Stomach (tissue), 9 donors: ENCODE measurements around the gene GRB10. TPM values are rescaled to one million over a fixed set of nuclear protein-coding genes. Genes with fewer than 3 reads are reported as not detected.

ENCODE experiments used
- DNase-seq, 2 donors: peaks; one replicate each; pipeline versions ENCODE4 v3.0.0 to v3.0.0-alpha.2; 2013 to 2019
- H3K27ac ChIP-seq, 5 donors: fragments of 200-600 bp in 4 of 5; sonication (generic) in 4 of 5; one replicate each; pipeline ENCODE4 v1.5.1; 2013 to 2019; ENCODE audit warnings: mild to moderate bottlenecking in 1 of 5, moderate library complexity in 1 of 5
- H3K27me3 ChIP-seq, 3 donors: fragments of 200-600 bp; sonication (generic); one replicate each; pipeline ENCODE4 v1.5.1; 2017 to 2019; ENCODE audit warnings: mixed run types in 1 of 3
- H3K36me3 ChIP-seq, 4 donors: fragments of 200-600 bp; sonication (generic); 1 replicate in 3 of 4; 2 replicates in 1 of 4; pipeline ENCODE4 v1.5.1; 2016 to 2019
- H3K4me1 ChIP-seq, 4 donors: fragments of 200-600 bp; sonication (generic); one replicate each; pipeline ENCODE4 v1.5.1; 2016 to 2019
- H3K4me3 ChIP-seq, 4 donors: fragments of 200-600 bp; sonication (generic) in 3 of 4; one replicate each; pipeline ENCODE4 v1.5.1; 2016 to 2019; ENCODE audit warnings: mild to moderate bottlenecking in 1 of 4
- H3K9me3 ChIP-seq, 4 donors: fragments of 200-600 bp; sonication (generic); one replicate each; pipeline ENCODE4 v1.5.1; 2016 to 2019
- EP300 ChIP-seq: sonication (generic); formaldehyde crosslinking; IDR thresholded peaks from one replicate; pipeline ENCODE4 v1.6.1; 2017; ENCODE audit warnings: antibody characterized with exemption
- POLR2A ChIP-seq, 4 donors: fragments of 450-650 bp; IDR thresholded peaks; one replicate each; pipeline ENCODE4 v1.6.1; 2016; ENCODE audit warnings: antibody characterized with exemption in 4 of 4, control low read depth in 2 of 4, mild to moderate bottlenecking in 1 of 4, moderate library complexity in 1 of 4
- POLR2AphosphoS5 ChIP-seq, 3 donors: sonication (generic); formaldehyde crosslinking; IDR thresholded peaks; one replicate each; pipeline ENCODE4 v1.6.1; 2016; ENCODE audit warnings: antibody characterized with exemption in 3 of 3
- WGBS, 5 donors: extraction: QIAGEN DNeasy Blood & Tissue Kit in 3 of 5; methylation state at CpG; one replicate each; pipeline versions ENCODE4 v1.1.5 to v1.1.7; 2013 to 2018; 5-methylcytosine and 5-hydroxymethylcytosine counted together
- intact Hi-C: fragments of 100-400 bp; cut with DNase I; formaldehyde crosslinking; loops from one replicate; pipeline ENCODE4 v1.15.1; 2023; ENCODE audit warnings: low total_unique reads
- polyA plus RNA-seq, 3 donors: library from polyadenylated mRNA; stranded (reverse); fragments of 200-250 nt; gene quantifications; one replicate each; pipeline ENCODE4 v1.2.3, GENCODE V29; 2013
- total RNA-seq, 5 donors: library from RNA; depleted of rRNA; stranded (reverse); fragments of >200 nt; gene quantifications; one replicate each; pipeline versions ENCODE4 v1.1.0 to v1.2.3, GENCODE V29; 2014 to 2016
- TF ChIP-seq, protein P1 (sequence below), 7 experiments: fragments of 450-650 bp in 4 of 7; fragments of 200-600 bp in 3 of 7; sonication (generic) in 3 of 7; IDR thresholded peaks; one replicate each; pipeline ENCODE4 v1.5.1; 2016 to 2019; ENCODE audit warnings: antibody characterized with exemption in 7 of 7, control low read depth in 2 of 7, mild to moderate bottlenecking in 1 of 7
- donor health status: healthy with polysubstance abuse.
- donor health status: Bipolar disorder and iron deficiency.
- donor health status: healthy.

Gene GRB10
- total and polyA plus RNA-seq, 8 donors = 10.2 to 84.9 (median 49.6) TPM

DNA sequence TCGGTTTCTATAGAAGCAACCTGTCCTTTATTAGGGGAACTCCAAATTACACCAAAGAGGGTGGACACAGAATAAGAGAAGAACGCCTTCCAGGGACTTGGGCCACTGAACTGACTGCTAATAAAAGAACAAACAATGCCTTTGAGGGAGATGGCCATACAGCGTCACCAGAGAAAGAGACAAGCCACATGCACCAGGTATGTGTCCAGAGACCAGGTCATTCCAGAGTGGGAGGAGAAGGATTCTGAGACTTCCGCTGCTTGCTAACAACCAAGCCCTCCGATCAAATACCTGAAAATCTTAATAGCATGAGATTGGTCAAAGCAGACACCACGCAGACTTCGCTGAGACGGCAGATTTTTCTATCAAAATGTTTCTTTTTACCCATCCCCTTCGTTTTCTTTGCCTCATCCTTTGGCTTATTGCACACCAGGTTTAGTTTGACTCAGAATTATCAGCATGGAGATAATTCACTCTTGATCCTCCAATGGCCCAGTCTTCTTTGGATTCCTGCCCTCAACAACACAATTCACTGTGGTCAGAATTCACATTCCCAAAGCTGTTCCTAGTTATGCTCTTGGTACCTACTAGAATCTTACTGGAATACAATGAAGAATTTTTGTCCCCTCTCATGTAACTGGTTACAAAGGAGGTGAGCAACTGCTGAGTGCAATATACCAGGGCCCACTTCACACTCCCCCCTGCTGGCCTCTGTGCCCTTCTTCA lies 130.1 kb downstream of the GRB10 start:
- H3K9me3 ChIP-seq = no peaks in the 10 kb centered on the region
- peak overlapping the region; percentile 47 to 89 (median 81) for H3K27ac ChIP-seq
- TF ChIP-seq, protein P1, sequence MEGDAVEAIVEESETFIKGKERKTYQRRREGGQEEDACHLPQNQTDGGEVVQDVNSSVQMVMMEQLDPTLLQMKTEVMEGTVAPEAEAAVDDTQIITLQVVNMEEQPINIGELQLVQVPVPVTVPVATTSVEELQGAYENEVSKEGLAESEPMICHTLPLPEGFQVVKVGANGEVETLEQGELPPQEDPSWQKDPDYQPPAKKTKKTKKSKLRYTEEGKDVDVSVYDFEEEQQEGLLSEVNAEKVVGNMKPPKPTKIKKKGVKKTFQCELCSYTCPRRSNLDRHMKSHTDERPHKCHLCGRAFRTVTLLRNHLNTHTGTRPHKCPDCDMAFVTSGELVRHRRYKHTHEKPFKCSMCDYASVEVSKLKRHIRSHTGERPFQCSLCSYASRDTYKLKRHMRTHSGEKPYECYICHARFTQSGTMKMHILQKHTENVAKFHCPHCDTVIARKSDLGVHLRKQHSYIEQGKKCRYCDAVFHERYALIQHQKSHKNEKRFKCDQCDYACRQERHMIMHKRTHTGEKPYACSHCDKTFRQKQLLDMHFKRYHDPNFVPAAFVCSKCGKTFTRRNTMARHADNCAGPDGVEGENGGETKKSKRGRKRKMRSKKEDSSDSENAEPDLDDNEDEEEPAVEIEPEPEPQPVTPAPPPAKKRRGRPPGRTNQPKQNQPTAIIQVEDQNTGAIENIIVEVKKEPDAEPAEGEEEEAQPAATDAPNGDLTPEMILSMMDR (IDR thresholded peaks at IDR 0.05) = no peak
- TF ChIP-seq POLR2AphosphoS5 (IDR thresholded peaks at IDR 0.05) (no peak), EP300 (no peak), POLR2A (IDR thresholded peaks at IDR 0.05) (no peak)
- peaks cover 23 to 47% (median 37%) of the 10 kb centered on the region in 4 donors for H3K4me1 ChIP-seq
- H3K4me3 ChIP-seq = no peak overlapping the region
- DNase-seq = peak in 1 of 2 donors; percentile 15
- intact Hi-C loops = no loop called here
- no peaks in the 10 kb centered on the region for H3K36me3 ChIP-seq
- WGBS, 5 donors = 92 to 99% (median 95%) methylated on average over 9 of the region's 9 CpGs
- H3K27me3 ChIP-seq = no peaks in the 10 kb centered on the region

DNA sequence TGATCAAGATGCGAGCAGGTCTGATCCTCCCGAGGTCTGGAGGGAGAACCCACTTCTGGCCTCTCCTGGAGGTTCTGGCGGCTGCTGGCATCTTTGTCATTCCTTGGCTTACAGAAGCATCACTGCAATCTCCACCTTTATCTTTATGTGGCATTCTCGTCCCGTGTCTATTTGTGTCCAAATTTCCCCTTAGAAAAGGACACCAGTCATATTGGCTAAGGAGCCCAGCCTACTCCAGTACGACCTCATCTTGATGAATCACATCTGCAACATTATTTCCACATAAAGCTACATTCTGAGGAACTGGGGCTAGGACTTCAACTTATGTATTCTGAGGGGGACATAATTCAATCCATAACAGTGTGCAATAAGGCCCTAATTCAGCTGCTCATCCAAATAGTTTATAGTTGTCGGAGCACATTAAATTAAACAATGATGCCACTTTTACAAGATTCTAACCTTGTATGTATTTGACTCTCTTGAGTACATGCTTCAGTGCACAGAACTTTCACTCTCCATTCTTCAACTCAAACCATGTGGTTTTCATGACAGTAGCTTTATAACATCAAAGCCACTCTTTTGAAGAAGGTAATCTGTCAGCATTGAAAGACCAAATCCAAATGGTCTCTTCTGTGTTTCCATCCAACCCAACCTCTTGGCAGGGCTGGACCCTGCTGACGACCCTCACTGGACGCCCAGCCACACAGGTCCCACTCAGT lies 131.3 kb downstream of the GRB10 start:
- intact Hi-C loops = no loop called here
- H3K9me3 ChIP-seq = no peaks in the 10 kb centered on the region
- peaks cover 18 to 40% (median 29%) of the 10 kb centered on the region in 4 donors for H3K4me1 ChIP-seq
- H3K36me3 ChIP-seq = no peaks in the 10 kb centered on the region
- no peak for TF ChIP-seq EP300
- TF ChIP-seq, protein P1 (IDR thresholded peaks at IDR 0.05) = no peak
- no peak for TF ChIP-seq POLR2AphosphoS5 (IDR thresholded peaks at IDR 0.05)
- no peak for TF ChIP-seq POLR2A (IDR thresholded peaks at IDR 0.05)
- whole genome bisulfite sequencing, 5 donors = 93 to 96% (median 94%) methylated on average over 9 of the region's 9 CpGs
- H3K4me3 ChIP-seq = no peak overlapping the region
- H3K27me3 ChIP-seq = no peaks in the 10 kb centered on the region
- DNase-seq = no peak
- peak overlapping the region in 2 of 5 donors; percentile 85 to 89 for H3K27ac ChIP-seq

DNA sequence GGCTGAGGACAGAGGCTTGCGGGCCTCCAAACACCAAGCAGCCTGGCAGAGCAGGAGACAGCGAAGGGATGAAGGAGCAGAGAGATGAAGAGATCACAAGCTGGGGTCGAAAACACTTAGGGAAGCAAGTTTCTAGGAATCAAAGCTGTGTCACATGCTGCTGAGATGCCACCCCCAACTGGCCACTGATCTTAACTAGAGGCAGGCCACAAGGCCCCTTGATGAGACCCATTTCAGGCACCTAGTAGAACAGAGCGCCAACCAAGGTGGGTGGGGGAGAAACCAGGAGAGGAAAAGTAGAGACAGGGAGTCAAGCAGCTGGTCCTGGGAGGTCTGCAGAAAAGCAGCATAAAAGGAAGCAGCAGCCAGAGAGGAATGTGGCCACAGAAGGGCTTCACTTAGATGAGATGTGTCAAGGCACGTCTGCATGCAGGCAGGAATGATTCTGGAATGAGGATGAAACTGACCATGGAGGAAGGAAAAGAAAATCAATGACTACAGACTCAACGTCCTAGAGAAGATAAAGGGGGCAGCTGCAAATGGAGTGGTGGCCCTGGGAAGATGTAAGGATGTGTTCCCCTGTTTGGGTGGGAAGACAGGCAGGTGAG lies 132.5 kb downstream of the GRB10 start:
- Histone ChIP-seq H3K9me3 (no peaks in the 10 kb centered on the region), H3K4me1 (peaks cover 7 to 27% (median 20%) of the 10 kb centered on the region in 4 donors), H3K27me3 (no peaks in the 10 kb centered on the region), H3K27ac (no peak overlapping the region), H3K36me3 (no peaks in the 10 kb centered on the region), H3K4me3 (no peak overlapping the region)
- intact Hi-C loops = no loop called here
- no peak for TF ChIP-seq POLR2AphosphoS5 (IDR thresholded peaks at IDR 0.05)
- TF ChIP-seq, protein P1 (IDR thresholded peaks at IDR 0.05) = no peak
- no peak for TF ChIP-seq EP300
- no peak for TF ChIP-seq POLR2A (IDR thresholded peaks at IDR 0.05)
- WGBS, 5 donors = 88 to 91% (median 91%) methylated on average over 6 of the region's 6 CpGs
- no peak for DNase-seq

DNA sequence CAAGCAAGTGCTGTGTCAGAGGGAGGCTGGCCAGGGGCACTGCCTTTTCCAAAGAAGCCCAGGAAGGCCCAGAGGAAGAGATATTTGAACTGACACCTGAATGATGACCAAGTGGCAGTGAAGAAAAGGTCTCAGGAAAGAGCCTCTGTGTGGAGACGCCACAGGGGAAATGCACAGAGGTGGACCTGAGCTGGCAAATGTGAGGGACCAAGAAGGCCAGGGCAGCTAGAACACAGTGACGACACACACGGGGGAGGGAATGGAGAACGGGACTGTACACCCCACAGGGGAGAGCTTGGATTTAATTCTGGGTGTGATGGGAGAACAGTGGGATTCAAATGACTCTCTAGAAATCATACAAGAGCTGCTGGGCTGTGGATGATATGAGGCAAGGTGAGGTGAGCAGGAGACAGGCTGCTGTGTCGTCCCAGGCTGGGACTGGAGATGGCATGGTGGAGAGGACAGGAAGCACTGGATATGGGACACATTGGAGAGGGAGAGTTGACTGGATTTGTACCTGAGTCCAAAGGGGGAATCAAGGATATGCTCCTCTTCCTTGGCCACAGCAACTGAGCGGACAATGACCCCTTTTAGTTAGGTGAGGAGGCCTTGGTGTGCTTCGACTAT lies 133.3 kb downstream of the GRB10 start:
- Histone ChIP-seq H3K36me3 (no peaks in the 10 kb centered on the region), H3K4me3 (no peak overlapping the region), H3K4me1 (peaks cover 7 to 19% (median 15%) of the 10 kb centered on the region in 4 donors), H3K9me3 (no peaks in the 10 kb centered on the region), H3K27me3 (no peaks in the 10 kb centered on the region), H3K27ac (peak overlapping the region in 1 of 5 donors; percentile 19)
- 91 to 97% (median 94%) methylated on average over 7 of the region's 7 CpGs for WGBS, 5 donors
- TF ChIP-seq POLR2A (IDR thresholded peaks at IDR 0.05) (no peak), POLR2AphosphoS5 (IDR thresholded peaks at IDR 0.05) (no peak), EP300 (no peak)
- TF ChIP-seq, protein P1 (IDR thresholded peaks at IDR 0.05) = no peak
- intact Hi-C loops = no loop called here
- no peak for DNase-seq
